RWPE2 (cell line): ENCODE data around the gene PIK3C2B.

Experiments
- ATAC-seq: fragments of 200-7000 bp; cut with Tn5 transposase; 3 replicates; pipeline ENCODE4 v1.9.1; 2021; ENCODE audit warnings: low read depth
- DNase-seq: peaks from one replicate; pipeline ENCODE4 v3.0.0-alpha.2; 2020; ENCODE audit warnings: low spot score
- H3K27ac ChIP-seq: fragments of 450-650 bp; 2 replicates; pipeline ENCODE4 v1.5.1; 2017; ENCODE audit warnings: mild to moderate bottlenecking; ENCODE audit not compliant: poor library complexity, severe bottlenecking
- H3K27me3 ChIP-seq: fragments of 250-450 bp; sonication (Bioruptor Pico); 2 replicates; pipeline ENCODE4 v1.5.1; 2021; ENCODE audit warnings: mild to moderate bottlenecking, moderate library complexity; ENCODE audit not compliant: insufficient read depth, poor library complexity, severe bottlenecking
- H3K36me3 ChIP-seq: fragments of 250-450 bp; sonication (Bioruptor Pico); 2 replicates; pipeline ENCODE4 v1.5.1; 2020; ENCODE audit warnings: low read depth, mild to moderate bottlenecking, moderate library complexity
- H3K4me1 ChIP-seq: fragments of 250-450 bp; sonication (Bioruptor Pico); 2 replicates; pipeline ENCODE4 v1.5.1; 2021; ENCODE audit warnings: mild to moderate bottlenecking, moderate library complexity; ENCODE audit not compliant: insufficient read depth, poor library complexity, severe bottlenecking
- H3K4me3 ChIP-seq: fragments of 250-450 bp; sonication (Bioruptor Pico); 2 replicates; pipeline ENCODE4 v1.5.1; 2021; ENCODE audit warnings: mild to moderate bottlenecking, moderate library complexity; ENCODE audit not compliant: severe bottlenecking
- H3K9me3 ChIP-seq: fragments of 250-450 bp; sonication (Bioruptor Pico); 2 replicates; pipeline ENCODE4 v1.5.1; 2021; ENCODE audit warnings: mild to moderate bottlenecking, moderate library complexity; ENCODE audit not compliant: severe bottlenecking
- CTCF ChIP-seq: fragments of 450-650 bp; IDR thresholded peaks from one replicate; pipeline ENCODE4 v1.5.1; 2017; ENCODE audit warnings: mild to moderate bottlenecking, moderate library complexity; ENCODE audit not compliant: poor library complexity, severe bottlenecking

PIK3C2B gene

GRCh38 chr1:204466416-204467405 lies 27.9 kb downstream of the PIK3C2B start:
- no peaks in the 10 kb centered on the region for H3K27me3 ChIP-seq
- H3K9me3 ChIP-seq, result no peaks in the 10 kb centered on the region
- H3K4me1 ChIP-seq, result no peaks in the 10 kb centered on the region
- ATAC-seq (no peak), DNase-seq (no peak)
- H3K4me3 ChIP-seq, result no peak overlapping the region
- no peak overlapping the region for H3K27ac ChIP-seq
- no peaks in the 10 kb centered on the region for H3K36me3 ChIP-seq
- no peak for TF ChIP-seq CTCF

GRCh38 chr1:204465546-204466415 lies 28.8 kb downstream of the PIK3C2B start:
- no peak overlapping the region for H3K27ac ChIP-seq
- ATAC-seq, result no peak
- H3K4me3 ChIP-seq, result no peak overlapping the region
- H3K36me3 ChIP-seq, result no peaks in the 10 kb centered on the region
- H3K4me1 ChIP-seq, result no peaks in the 10 kb centered on the region
- H3K9me3 ChIP-seq, result no peaks in the 10 kb centered on the region
- no peaks in the 10 kb centered on the region for H3K27me3 ChIP-seq
- DNase-seq, result no peak
- TF ChIP-seq CTCF, result no peak

- TF ChIP-seq CTCF, result no peak
- Histone ChIP-seq H3K27ac (no peak overlapping the region), H3K4me1 (no peaks in the 10 kb centered on the region), H3K27me3 (no peaks in the 10 kb centered on the region), H3K36me3 (no peaks in the 10 kb centered on the region), H3K4me3 (no peak overlapping the region), H3K9me3 (no peaks in the 10 kb centered on the region)
- ATAC-seq (no peak), DNase-seq (no peak)
These were observed 29.9 kb downstream of the PIK3C2B start for GRCh38 chr1:204464701-204465100.

GRCh38 chr1:204464187-204464631 lies 30.4 kb downstream of the PIK3C2B start:
- no peaks in the 10 kb centered on the region for H3K4me1 ChIP-seq
- ATAC-seq, result no peak
- H3K27ac ChIP-seq, result no peak overlapping the region

More at GRCh38 chr1:204464187-204464631, 30.4 kb downstream of the PIK3C2B start:
- no peaks in the 10 kb centered on the region for H3K9me3 ChIP-seq
- no peak for TF ChIP-seq CTCF
- H3K4me3 ChIP-seq, result no peak overlapping the region
- no peak for DNase-seq
- no peaks in the 10 kb centered on the region for H3K27me3 ChIP-seq
- no peaks in the 10 kb centered on the region for H3K36me3 ChIP-seq
